Small intestine (tissue), 7 donors: Measurements from ENCODE around the gene KCNK5. TPM values are rescaled to one million over a fixed set of nuclear protein-coding genes. Genes with fewer than 3 reads are reported as not detected.

Experiments used
- DNase-seq, 2 donors: peaks; one replicate each; pipeline versions ENCODE4 v3.0.0 to v3.0.0-alpha.2; 2013
- FAIRE-seq: peaks from 2 replicates; lab custom pipeline; 2012; peaks lifted over from hg19 to GRCh38; lab: Jason Lieb, UNC
- H3K27ac ChIP-seq, 3 donors: one replicate each; pipeline ENCODE4 v1.5.1; 2013; ENCODE audit warnings: low read length in 2 of 3, mild to moderate bottlenecking in 2 of 3, control low read depth in 1 of 3, inconsistent platforms in 1 of 3, low read depth in 1 of 3, moderate library complexity in 1 of 3
- H3K27me3 ChIP-seq, 3 donors: one replicate each; pipeline ENCODE4 v1.6.1; 2013; ENCODE audit warnings: low read length in 3 of 3, inconsistent platforms in 1 of 3; ENCODE audit not compliant: control insufficient read depth in 3 of 3, insufficient read depth in 3 of 3
- H3K36me3 ChIP-seq, 3 donors: one replicate each; pipeline ENCODE4 v1.6.1; 2013; ENCODE audit warnings: low read length in 3 of 3, inconsistent platforms in 1 of 3, low read depth in 1 of 3, mild to moderate bottlenecking in 1 of 3, moderate library complexity in 1 of 3; ENCODE audit not compliant: control insufficient read depth in 3 of 3, insufficient read depth in 2 of 3
- H3K4me1 ChIP-seq, 3 donors: one replicate each; pipeline ENCODE4 v1.6.1; 2013; ENCODE audit warnings: low read length in 2 of 3, inconsistent platforms in 1 of 3, low read depth in 1 of 3, mild to moderate bottlenecking in 1 of 3, moderate library complexity in 1 of 3; ENCODE audit not compliant: control insufficient read depth in 3 of 3, insufficient read depth in 2 of 3
- H3K4me3 ChIP-seq, 3 donors: one replicate each; pipeline ENCODE4 v1.5.1; 2013; ENCODE audit warnings: low read length in 3 of 3, control low read depth in 1 of 3, inconsistent platforms in 1 of 3, low read depth in 1 of 3, mild to moderate bottlenecking in 1 of 3, moderate library complexity in 1 of 3
- H3K9me3 ChIP-seq, 2 donors: one replicate each; pipeline ENCODE4 v1.6.1; 2013; ENCODE audit warnings: low read depth in 1 of 2, low read length in 1 of 2; ENCODE audit not compliant: control insufficient read depth in 2 of 2, insufficient read depth in 1 of 2
- WGBS, 3 donors: extraction: QIAGEN DNeasy Blood & Tissue Kit; methylation state at CpG; one replicate each; pipeline ENCODE4 v1.1.7; 2013; 5-methylcytosine and 5-hydroxymethylcytosine counted together
- polyA plus RNA-seq, 4 donors: library from polyadenylated mRNA; stranded (reverse) in 3 of 4; unstranded in 1 of 4; fragments of 200-250 nt in 3 of 4; fragments of 120-200 nt in 1 of 4; gene quantifications; one replicate each; pipeline versions ENCODE4 v1.2.1 to v1.2.3, GENCODE V29; 2013
- donor health status: healthy with polysubstance abuse.
- donor health status: control.
- donor health status: control.
- donor health status: Bipolar disorder and iron deficiency.
- donor health status: healthy.

The KCNK5 gene
- polyA plus RNA-seq, 4 donors: 29.9 to 44.1 (median 41.3) TPM

DNA sequence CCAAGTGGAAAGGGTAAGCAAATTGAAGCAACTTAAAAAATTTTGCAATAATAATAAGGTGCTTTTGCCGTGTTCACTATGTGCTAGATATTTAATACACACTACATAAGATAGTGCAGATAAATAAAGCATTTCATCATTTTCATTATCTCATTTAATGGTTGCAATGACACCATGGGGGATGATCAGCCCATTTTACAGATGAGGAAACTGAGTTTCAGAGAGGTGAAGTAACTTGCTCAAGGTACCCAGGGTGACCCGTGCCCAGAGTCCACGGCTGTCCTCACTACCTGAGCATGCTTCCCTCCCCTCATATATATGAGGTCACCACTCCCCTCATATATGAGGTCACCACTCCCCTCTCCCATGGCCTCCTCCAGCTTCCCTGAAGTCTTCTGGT, 7.5 kb upstream of the KCNK5 start:
- Histone ChIP-seq H3K4me3 (no peak overlapping the region), H3K27ac (no peak overlapping the region), H3K4me1 (peaks cover 0 to 25% (median 5%) of the 10 kb centered on the region in 3 donors), H3K9me3 (no peaks in the 10 kb centered on the region), H3K36me3 (no peaks in the 10 kb centered on the region), H3K27me3 (no peaks in the 10 kb centered on the region)
- FAIRE-seq: no peak
- 91 to 94% (median 93%) methylated on average over 3 of the region's 3 CpGs for WGBS, 3 donors
- DNase-seq: no peak

DNA sequence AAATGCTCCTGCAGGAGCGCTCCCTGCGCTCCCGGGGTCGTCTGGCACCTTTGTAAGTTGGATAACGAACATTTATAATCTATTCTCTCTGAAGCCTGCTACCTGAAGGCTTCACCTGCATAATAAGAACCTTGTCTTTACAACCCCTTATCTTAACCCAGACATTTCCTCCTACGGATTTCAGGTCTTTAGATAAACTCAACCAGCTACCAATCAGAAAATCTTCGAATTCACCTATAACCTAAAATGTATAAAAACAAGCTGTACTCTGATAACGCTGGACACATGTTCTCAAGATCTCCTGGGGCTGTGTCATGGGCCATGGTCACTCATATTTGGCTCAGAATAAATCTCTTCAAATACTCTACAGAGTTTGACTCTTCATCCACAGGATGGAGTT, 4.1 kb upstream of the KCNK5 start:
- no peaks in the 10 kb centered on the region for H3K27me3 ChIP-seq
- peak in 1 of 2 donors; percentile 64 for DNase-seq
- H3K4me1 ChIP-seq: peaks cover 0 to 8% (median 3%) of the 10 kb centered on the region in 3 donors
- H3K9me3 ChIP-seq: no peaks in the 10 kb centered on the region
- H3K36me3 ChIP-seq: no peaks in the 10 kb centered on the region
- H3K4me3 ChIP-seq: no peak overlapping the region
- FAIRE-seq: no peak
- 21 to 66% (median 35%) methylated on average over 8 of the region's 8 CpGs for WGBS, 3 donors
- peak overlapping the region in 1 of 3 donors; percentile 17 for H3K27ac ChIP-seq

DNA sequence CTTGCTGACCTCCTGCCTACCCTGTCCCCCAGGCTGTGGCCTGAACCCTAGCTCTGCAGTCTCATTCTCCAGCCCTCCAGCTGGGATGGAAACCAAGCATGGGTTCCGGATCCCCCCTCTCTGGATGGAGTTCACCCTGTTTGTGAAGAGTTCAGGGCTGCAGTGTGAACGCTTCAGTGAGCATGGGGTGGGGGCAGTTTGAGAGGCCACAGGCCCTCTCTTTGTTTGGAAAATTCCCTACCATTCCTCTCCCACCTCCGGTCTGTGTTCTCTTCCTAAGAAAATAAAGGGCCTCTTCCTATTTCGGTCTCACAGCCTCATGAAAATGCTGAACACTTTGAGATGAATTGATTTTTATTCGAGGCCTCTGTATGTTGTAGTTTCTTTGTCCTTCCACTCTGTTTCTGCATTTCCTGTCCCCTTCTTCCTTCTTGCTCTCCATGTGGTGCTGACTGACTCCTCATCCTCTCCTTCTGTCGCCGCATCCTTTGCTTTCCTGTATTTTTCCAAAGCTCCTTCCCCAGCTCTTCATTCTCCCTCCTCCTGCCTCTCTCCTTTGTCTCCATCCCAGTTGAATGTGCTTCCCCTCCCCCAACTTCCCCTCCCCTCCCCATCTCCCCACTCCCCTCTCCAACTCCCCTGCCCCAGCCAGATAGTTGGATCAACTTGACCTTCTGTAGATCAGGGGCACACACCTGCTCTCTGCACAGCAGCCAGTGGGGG, 2.4 kb upstream of the KCNK5 start:
- no peak for FAIRE-seq
- H3K4me3 ChIP-seq: no peak overlapping the region
- WGBS, 3 donors: 85 to 96% (median 95%) methylated on average over 7 of the region's 7 CpGs

DNA sequence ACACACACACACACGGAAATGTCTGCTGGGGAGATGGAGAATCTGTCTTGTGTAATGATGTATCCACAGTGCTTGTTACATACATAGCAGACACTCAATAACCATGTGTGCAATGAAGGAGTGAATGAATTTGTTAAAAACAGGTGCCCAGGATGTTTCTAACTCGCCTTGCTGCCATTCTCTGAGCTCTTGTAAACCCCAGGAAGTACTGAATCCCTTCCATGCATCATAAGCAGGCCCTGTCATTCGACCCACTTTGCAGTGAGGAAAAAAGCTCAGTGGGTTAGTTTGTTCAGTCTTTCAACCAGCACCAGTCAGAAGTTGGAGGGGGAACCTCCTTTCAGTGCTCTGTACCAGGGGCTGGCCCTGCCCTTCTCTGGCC, 1.4 kb upstream of the KCNK5 start:
- Histone ChIP-seq H3K27ac (no peak overlapping the region), H3K4me1 (peaks cover 3 to 22% (median 3%) of the 10 kb centered on the region in 3 donors), H3K4me3 (no peak overlapping the region), H3K9me3 (no peaks in the 10 kb centered on the region), H3K36me3 (peaks cover 0 to 2% (median 0%) of the 10 kb centered on the region in 3 donors), H3K27me3 (no peaks in the 10 kb centered on the region)
- FAIRE-seq: no peak
- 60 to 76% (median 66%) methylated on average over 3 of the region's 3 CpGs for WGBS, 3 donors
- DNase-seq: no peak

More for the DNA sequence above, 2.4 kb upstream of the KCNK5 start:
- no peak for DNase-seq
- Histone ChIP-seq H3K9me3 (no peaks in the 10 kb centered on the region), H3K27ac (no peak overlapping the region), H3K27me3 (no peaks in the 10 kb centered on the region), H3K4me1 (peaks cover 3 to 11% (median 3%) of the 10 kb centered on the region in 3 donors), H3K36me3 (no peaks in the 10 kb centered on the region)

GRCh38 chr6:39228111-39228971, 934 bp downstream of the KCNK5 start:
- Histone ChIP-seq H3K4me1 (peaks cover 3 to 43% (median 21%) of the 10 kb centered on the region in 3 donors), H3K9me3 (no peaks in the 10 kb centered on the region), H3K27me3 (no peaks in the 10 kb centered on the region), H3K4me3 (peak overlapping the region; percentile 55 to 94 (median 93)), H3K36me3 (peaks cover 0 to 16% (median 0%) of the 10 kb centered on the region in 3 donors), H3K27ac (peak overlapping the region; percentile 74 to 98 (median 83))
- DNase-seq (peak; percentile 45 to 62), FAIRE-seq (no peak)
- WGBS, 3 donors: 5 to 21% (median 7%) methylated on average over 41 of the region's 41 CpGs

GRCh38 chr6:39227476-39227875, 1.8 kb downstream of the KCNK5 start:
- no peak for DNase-seq
- FAIRE-seq: no peak
- Histone ChIP-seq H3K9me3 (no peaks in the 10 kb centered on the region), H3K4me1 (peaks cover under 1 to 41% (median 21%) of the 10 kb centered on the region in 3 donors), H3K27me3 (no peaks in the 10 kb centered on the region), H3K36me3 (peaks cover 0 to 19% (median 0%) of the 10 kb centered on the region in 3 donors), H3K4me3 (peak overlapping the region; percentile 29 to 94 (median 93)), H3K27ac (peak overlapping the region; percentile 74 to 98 (median 83))
- 12 to 40% (median 14%) methylated on average over 9 of the region's 9 CpGs for WGBS, 3 donors

DNA sequence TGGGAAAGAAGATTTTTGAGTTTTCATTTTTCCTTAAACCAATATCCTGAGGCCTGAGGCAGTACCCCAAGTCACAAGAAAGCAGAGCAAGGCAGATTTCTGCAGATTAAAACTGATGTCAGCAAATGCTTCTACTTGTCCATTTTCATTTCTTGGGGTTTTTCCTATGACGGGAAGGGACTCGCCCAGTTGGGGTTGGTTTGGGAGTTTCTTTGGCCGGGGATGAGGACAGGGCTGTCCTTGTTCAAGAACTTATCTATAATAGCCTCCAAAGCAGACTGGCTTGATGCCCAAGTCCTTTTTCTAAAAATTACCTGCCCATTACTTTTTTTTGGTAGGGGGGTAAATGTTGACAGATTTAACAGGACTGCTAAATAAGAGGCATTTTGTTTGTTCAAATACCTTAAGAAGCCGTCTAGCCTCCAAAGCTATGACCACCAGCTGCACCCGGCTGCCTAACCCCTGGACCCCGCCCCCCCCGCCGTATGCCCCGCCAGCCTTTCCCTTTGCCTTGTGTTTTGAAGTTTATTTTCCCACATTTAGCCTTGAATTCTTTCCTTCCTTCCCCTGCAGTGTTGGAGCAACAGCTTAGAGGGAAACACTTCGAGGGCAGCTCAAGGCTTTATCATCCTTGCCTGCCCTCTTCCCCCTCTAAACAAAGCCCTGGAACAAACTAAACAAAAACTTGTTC, 2.5 kb downstream of the KCNK5 start:
- Histone ChIP-seq H3K4me3 (peak overlapping the region in 2 of 3 donors; percentile 93 to 94), H3K36me3 (peaks cover 0 to 22% (median 0%) of the 10 kb centered on the region in 3 donors), H3K4me1 (peaks cover 6 to 47% (median 21%) of the 10 kb centered on the region in 3 donors), H3K9me3 (no peaks in the 10 kb centered on the region), H3K27me3 (no peaks in the 10 kb centered on the region), H3K27ac (peak overlapping the region; percentile 74 to 98 (median 83))
- WGBS, 3 donors: 3 to 24% (median 8%) methylated on average over 10 of the region's 10 CpGs
- no peak for DNase-seq
- FAIRE-seq: no peak
